H1 (cell line): ENCODE results near the gene PDE4B. TPM values are rescaled to one million over a fixed set of nuclear protein-coding genes. Genes with fewer than 3 reads are reported as not detected.

Experiments used
- CTCF ChIA-PET: fragments of 300-600 bp; sonication (Branson Sonifier 250); formaldehyde crosslinking; loops from one replicate; lab custom pipeline; 2021; ENCODE audit not compliant: partially characterized antibody; lab: Charles Lee
- POLR2A ChIA-PET: fragments of 300-600 bp; sonication (Branson Sonifier 250); formaldehyde crosslinking; loops from one replicate; lab custom pipeline; 2021; ENCODE audit warnings: inconsistent platforms; ENCODE audit not compliant: partially characterized antibody; lab: Charles Lee
- DNase-seq, 2 experiments: peaks; one replicate each; pipeline versions ENCODE4 v3.0.0 to v3.0.0-alpha.2; 2010 to 2022; ENCODE audit warnings: low spot score in 2 of 2, low read depth in 1 of 2, mixed read lengths in 1 of 2
- FAIRE-seq: peaks from 2 replicates; lab custom pipeline; 2011; peaks lifted over from hg19 to GRCh38; lab: Jason Lieb, UNC
- H2AFZ ChIP-seq: 2 replicates; pipeline ENCODE4 v1.8.1; 2012; ENCODE audit warnings: low read length, inconsistent platforms
- H2AK5ac ChIP-seq: 2 replicates; pipeline ENCODE4 v1.6.1; 2013; ENCODE audit warnings: low read depth, low read length
- H2BK120ac ChIP-seq: replicated peaks from 2 replicates; pipeline ENCODE3; 2013; ENCODE audit warnings: low read depth, low read length, inconsistent platforms
- H2BK12ac ChIP-seq: 2 replicates; pipeline ENCODE4 v1.6.1; 2013; ENCODE audit warnings: low read depth, low read length
- H2BK15ac ChIP-seq: 2 replicates; pipeline ENCODE4 v1.6.1; 2013; ENCODE audit warnings: low read length
- H2BK20ac ChIP-seq: 2 replicates; pipeline ENCODE4 v1.6.1; 2013; ENCODE audit warnings: low read length
- H2BK5ac ChIP-seq: 2 replicates; pipeline ENCODE4 v1.6.1; 2013; ENCODE audit warnings: low read depth, low read length
- H3K14ac ChIP-seq: 2 replicates; pipeline ENCODE4 v1.6.1; 2013; ENCODE audit warnings: inconsistent platforms; ENCODE audit not compliant: insufficient read length
- H3K18ac ChIP-seq: 2 replicates; pipeline ENCODE4 v1.6.1; 2013; ENCODE audit warnings: low read length; ENCODE audit errors: extremely low read depth
- H3K23ac ChIP-seq: 2 replicates; pipeline ENCODE4 v1.6.1; 2013; ENCODE audit warnings: inconsistent platforms; ENCODE audit not compliant: insufficient read length
- H3K23me2 ChIP-seq: 2 replicates; pipeline ENCODE4 v1.6.1; 2013; ENCODE audit warnings: low read depth, low read length
- H3K27ac ChIP-seq: 2 replicates; pipeline ENCODE4 v1.6.1; 2011; ENCODE audit warnings: low read depth, low read length, inconsistent platforms
- H3K27me3 ChIP-seq, 4 experiments: replicated peaks in 1 of 4; 1 replicate in 1 of 4; 2 replicates in 3 of 4; pipeline versions ENCODE4 v1.6.1 to v1.8.1; 2011 to 2013; ENCODE audit warnings: low read length in 3 of 4, mild to moderate bottlenecking in 3 of 4, inconsistent platforms in 2 of 4, mixed read lengths in 2 of 4, moderate library complexity in 1 of 4; ENCODE audit not compliant: control insufficient read depth in 3 of 4, insufficient read depth in 3 of 4; ENCODE audit errors: extremely low read depth in 1 of 4
- H3K36me3 ChIP-seq, 4 experiments: 2 replicates each; pipeline versions ENCODE4 v1.6.1 to v1.8.1; 2011 to 2013; ENCODE audit warnings: mild to moderate bottlenecking in 4 of 4, low read length in 3 of 4, moderate library complexity in 2 of 4, control low read depth in 1 of 4, inconsistent platforms in 1 of 4; ENCODE audit not compliant: insufficient read depth in 4 of 4, control insufficient read depth in 2 of 4
- H3K4ac ChIP-seq: replicated peaks from 2 replicates; pipeline ENCODE3; 2013; ENCODE audit warnings: low read length, low read depth, mixed read lengths, inconsistent platforms; ENCODE audit not compliant: insufficient read length
- H3K4me1 ChIP-seq, 4 experiments: replicated peaks in 1 of 4; 1 replicate in 1 of 4; 2 replicates in 3 of 4; pipeline versions ENCODE4 v1.6.1 to v1.8.1; 2011 to 2013; ENCODE audit warnings: low read length in 3 of 4, inconsistent platforms in 2 of 4, mixed read lengths in 1 of 4; ENCODE audit not compliant: insufficient read depth in 4 of 4, control insufficient read depth in 3 of 4
- H3K4me2 ChIP-seq, 2 experiments: 2 replicates each; pipeline versions ENCODE4 v1.6.1 to v1.8.1; 2011 to 2013; ENCODE audit warnings: low read depth in 2 of 2, low read length in 2 of 2, control low read depth in 1 of 2, inconsistent platforms in 1 of 2, mild to moderate bottlenecking in 1 of 2; ENCODE audit not compliant: insufficient read depth in 1 of 2
- H3K4me3 ChIP-seq, 4 experiments: fragments of 200-600, 300-600 bp in 1 of 4; sonication (generic), shearing (Covaris generic), sonication (Bioruptor Twin) in 1 of 4; 2 replicates each; pipeline versions ENCODE4 v1.5.1 to v1.8.1; 2011 to 2016; ENCODE audit warnings: low read length in 4 of 4, low read depth in 3 of 4, control low read depth in 2 of 4, inconsistent platforms in 2 of 4, mild to moderate bottlenecking in 2 of 4, mixed read lengths in 1 of 4, moderate library complexity in 1 of 4; ENCODE audit not compliant: insufficient read depth in 2 of 4; ENCODE audit errors: extremely low read depth in 1 of 4
- H3K56ac ChIP-seq: replicated peaks from 2 replicates; pipeline ENCODE3; 2013; ENCODE audit warnings: low read depth, mild to moderate bottlenecking, mixed read lengths, low read length, inconsistent platforms; ENCODE audit not compliant: insufficient read length
- H3K79me1 ChIP-seq: 2 replicates; pipeline ENCODE4 v1.6.1; 2013; ENCODE audit warnings: low read depth, low read length, control low read depth
- H3K79me2 ChIP-seq, 2 experiments: 2 replicates each; pipeline versions ENCODE4 v1.6.1 to v1.8.1; 2012 to 2013; ENCODE audit warnings: low read length in 2 of 2, mild to moderate bottlenecking in 2 of 2, inconsistent platforms in 1 of 2; ENCODE audit not compliant: insufficient read depth in 2 of 2, control insufficient read depth in 1 of 2
- H3K9ac ChIP-seq, 4 experiments: replicated peaks in 1 of 4; 1 replicate in 1 of 4; 2 replicates in 3 of 4; pipeline versions ENCODE4 v1.6.1 to v1.8.1; 2011 to 2013; ENCODE audit warnings: low read depth in 3 of 4, low read length in 3 of 4, control low read depth in 2 of 4, mild to moderate bottlenecking in 2 of 4, moderate library complexity in 2 of 4, inconsistent platforms in 1 of 4; ENCODE audit errors: extremely low read depth in 1 of 4
- H3K9me3 ChIP-seq, 2 experiments: 2 replicates each; pipeline versions ENCODE4 v1.6.1 to v1.8.1; 2012 to 2013; ENCODE audit warnings: mild to moderate bottlenecking in 2 of 2, moderate library complexity in 2 of 2, control low read depth in 1 of 2, inconsistent platforms in 1 of 2, low read depth in 1 of 2, low read length in 1 of 2, mixed read lengths in 1 of 2; ENCODE audit not compliant: insufficient read depth in 2 of 2
- H4K20me1 ChIP-seq, 2 experiments: replicated peaks in 1 of 2; 2 replicates each; pipeline versions ENCODE3 to v1.8.1; 2011 to 2013; ENCODE audit warnings: inconsistent platforms in 2 of 2, low read length in 2 of 2, mild to moderate bottlenecking in 1 of 2; ENCODE audit not compliant: insufficient read depth in 2 of 2, control insufficient read depth in 1 of 2
- H4K5ac ChIP-seq: 2 replicates; pipeline ENCODE4 v1.6.1; 2013; ENCODE audit warnings: low read length, low read depth, mixed read lengths, inconsistent platforms; ENCODE audit not compliant: insufficient read length
- H4K8ac ChIP-seq: 2 replicates; pipeline ENCODE4 v1.8.0; 2013; ENCODE audit warnings: mild to moderate bottlenecking, moderate library complexity, low read length, inconsistent platforms; ENCODE audit not compliant: insufficient read depth; ENCODE audit errors: extremely low read depth
- H4K91ac ChIP-seq: replicated peaks from 2 replicates; pipeline ENCODE3; 2013; ENCODE audit warnings: low read length, mixed read lengths, inconsistent platforms; ENCODE audit not compliant: insufficient read length
- CHD1 ChIP-seq: IDR thresholded peaks from 2 replicates; pipeline ENCODE4 v1.6.1; 2012; ENCODE audit warnings: low read depth, low read length, improper control_type of control experiment
- CTBP2 ChIP-seq: IDR thresholded peaks from 2 replicates; pipeline ENCODE4 v1.7.0; 2011; ENCODE audit warnings: borderline replicate concordance, mild to moderate bottlenecking, moderate library complexity, mixed read lengths, low read length; ENCODE audit not compliant: insufficient read depth, insufficient read length
- EGR1 ChIP-seq: IDR thresholded peaks from 2 replicates; pipeline ENCODE4 v1.6.1; 2011; ENCODE audit warnings: low read depth, low read length, borderline replicate concordance
- JUN ChIP-seq: IDR thresholded peaks from 2 replicates; pipeline ENCODE4 v1.6.1; 2011; ENCODE audit warnings: low read depth, mild to moderate bottlenecking, improper control_type of control experiment, low read length
- NANOG ChIP-seq: IDR thresholded peaks from 2 replicates; pipeline ENCODE4 v1.6.1; 2011; ENCODE audit warnings: low read length, low read depth, mild to moderate bottlenecking, inconsistent platforms; ENCODE audit not compliant: insufficient read depth, poor library complexity, severe bottlenecking
- NRF1 ChIP-seq: IDR thresholded peaks from 2 replicates; pipeline ENCODE4 v1.6.1; 2011; ENCODE audit warnings: mild to moderate bottlenecking, low read depth, low read length, improper control_type of control experiment
- POLR2AphosphoS5 ChIP-seq: IDR thresholded peaks from 2 replicates; pipeline ENCODE4 v1.6.1; 2011; ENCODE audit warnings: low read depth, low read length
- RBBP5 ChIP-seq: IDR thresholded peaks from 2 replicates; pipeline ENCODE4 v1.7.1; 2012; ENCODE audit warnings: low read depth, mild to moderate bottlenecking, inconsistent platforms, low read length, moderate library complexity, borderline replicate concordance
- SIN3A ChIP-seq, 2 experiments: IDR thresholded peaks in 1 of 2; conservative IDR thresholded peaks in 1 of 2; 2 replicates each; pipeline ENCODE4 v1.6.1; 2011 to 2012; ENCODE audit warnings: low read length in 2 of 2, improper control_type of control experiment in 1 of 2, low read depth in 1 of 2, mild to moderate bottlenecking in 1 of 2
- SP1 ChIP-seq: IDR thresholded peaks from 2 replicates; pipeline ENCODE4 v1.6.1; 2011; ENCODE audit warnings: low read depth, low read length
- SUZ12 ChIP-seq: fragments of 200-600 bp; sonication (generic); IDR thresholded peaks from 2 replicates; pipeline ENCODE4 v1.6.1; 2012; ENCODE audit warnings: mild to moderate bottlenecking, inconsistent platforms, low read length, moderate library complexity, mixed read lengths
- TAF7 ChIP-seq: optimal IDR thresholded peaks from 2 replicates; pipeline ENCODE3; 2011; ENCODE audit warnings: low read depth, mild to moderate bottlenecking, inconsistent platforms, low read length, moderate library complexity, borderline replicate concordance
- TBP ChIP-seq: IDR thresholded peaks from 2 replicates; pipeline ENCODE4 v1.6.1; 2011; ENCODE audit warnings: low read depth, low read length, improper control_type of control experiment
- TCF12 ChIP-seq: IDR thresholded peaks from 2 replicates; pipeline ENCODE4 v1.6.1; 2011; ENCODE audit warnings: low read depth, mild to moderate bottlenecking, low read length
- TEAD4 ChIP-seq: IDR thresholded peaks from 2 replicates; pipeline ENCODE4 v1.6.1; 2012; ENCODE audit warnings: low read depth, low read length, inconsistent platforms, mixed read lengths
- YY1 ChIP-seq: IDR thresholded peaks from 2 replicates; pipeline ENCODE4 v1.6.1; 2011; ENCODE audit warnings: low read depth, mild to moderate bottlenecking, low read length
- WGBS, 2 experiments: shearing (Covaris generic) in 1 of 2; methylation state at CpG; one replicate each; pipeline versions ENCODE4 v1.1.6 to v1.1.7; 2013 to 2015; ENCODE audit warnings: low lambda C conversion rate in 2 of 2, mixed read lengths in 2 of 2, inconsistent platforms in 1 of 2, low coverage in 1 of 2, missing lambda C conversion rate in 1 of 2; ENCODE audit not compliant: insufficient replicate concordance in 2 of 2, insufficient coverage in 1 of 2, insufficient read length in 1 of 2; ENCODE audit errors: extremely low coverage in 1 of 2, missing lambda C conversion rate in 1 of 2; 5-methylcytosine and 5-hydroxymethylcytosine counted together
- polyA plus RNA-seq, 7 experiments: library from polyadenylated mRNA; depleted of rRNA in 3 of 7; stranded (reverse) in 5 of 7; unstranded in 2 of 7; fragments of >200 nt in 5 of 7; fragments of 200-250 nt in 2 of 7; gene quantifications; 1 replicate in 5 of 7; 2 replicates in 1 of 7; 4 replicates in 1 of 7; pipeline versions ENCODE4 v1.2.1 to v1.2.3, GENCODE V29; 2011 to 2013; ENCODE audit warnings: missing spikeins in 2 of 7, mixed read lengths in 2 of 7
- total RNA-seq: library from RNA; stranded (reverse); fragmentation: NEBNext Ultra II Directional; extraction: Animal tissue kit (Norgen Biotek cat#: 25700); gene quantifications from 2 replicates; pipeline ENCODE4 v1.2.1, GENCODE V29; 2021

Gene PDE4B
- total and polyA plus RNA-seq, 2 of the 8 experiments (the other 6 are each of a cell fraction or from before 2014, with no cell fraction given): 5.0 to 15.1 TPM

GRCh38 chr1:65850281-65850680 lies 57.6 kb downstream of the PDE4B start:
- FAIRE-seq (no peak), DNase-seq (no peak)
- H3K4me1 ChIP-seq: no peaks in the 10 kb centered on the region
- no peak overlapping the region for H3K14ac ChIP-seq
- no peaks in the 10 kb centered on the region for H3K79me2 ChIP-seq
- no peak overlapping the region for H3K27ac ChIP-seq
- H4K20me1 ChIP-seq: no peaks in the 10 kb centered on the region
- WGBS, 2 experiments: 94% methylated on average over 2 of the region's 2 CpGs; no CpG with 5 or more reads in 1 of the 2 experiments
- H2AFZ ChIP-seq: no peak overlapping the region
- H2BK12ac ChIP-seq: no peak overlapping the region
- no peaks in the 10 kb centered on the region for H3K27me3 ChIP-seq
- ChIA-PET POLR2A (no interaction called here), CTCF (interaction anchor here (1.0 kb wide), 1 partner anchor 10 kb away, joined by 3 read pairs; no protein-coding TSS in a partner anchor)
- no peak overlapping the region for H3K18ac ChIP-seq
- H3K9me3 ChIP-seq: peaks cover 3% of the 10 kb centered on the region in 2 experiments; a peak in 1 of 4 replicates
- no peak overlapping the region for H3K4ac ChIP-seq
- no peak overlapping the region for H4K5ac ChIP-seq
- H2BK20ac ChIP-seq: no peak overlapping the region
- H2AK5ac ChIP-seq: no peak overlapping the region
- H3K56ac ChIP-seq: no peak overlapping the region
- no peak overlapping the region for H2BK120ac ChIP-seq
- no peaks in the 10 kb centered on the region for H3K36me3 ChIP-seq
- no peak overlapping the region for H2BK5ac ChIP-seq
- no peak overlapping the region for H4K91ac ChIP-seq
- no peaks in the 10 kb centered on the region for H3K23me2 ChIP-seq
- H3K9ac ChIP-seq: no peak overlapping the region
- H3K4me2 ChIP-seq: no peak overlapping the region
- H4K8ac ChIP-seq: no peak overlapping the region
- H3K4me3 ChIP-seq: no peak overlapping the region
- H2BK15ac ChIP-seq: no peak overlapping the region
- no peak overlapping the region for H3K23ac ChIP-seq
- H3K79me1 ChIP-seq: no peaks in the 10 kb centered on the region
- no peak for TF ChIP-seq SUZ12
- TF ChIP-seq JUN: no peak
- no peak for TF ChIP-seq EGR1
- TF ChIP-seq TCF12: no peak
- no peak for TF ChIP-seq RBBP5
- no peak for TF ChIP-seq TBP
- TF ChIP-seq SIN3A (conservative IDR thresholded peaks at IDR 0.05 in 1 of 2, IDR thresholded peaks at IDR 0.05 in 1 of 2; ENCODE audit: low read depth in 1 of 2, low read length in 2 of 2): no peak
- TF ChIP-seq POLR2AphosphoS5: no peak
- no peak for TF ChIP-seq CHD1
- TF ChIP-seq TEAD4: no peak
- TF ChIP-seq NANOG: no peak
- no peak for TF ChIP-seq NRF1
- no peak for TF ChIP-seq TAF7
- no peak for TF ChIP-seq YY1
- TF ChIP-seq CTBP2: no peak
- TF ChIP-seq SP1: no peak
